Activated CD4-positive, alpha-beta T cell treated with anti-CD3 and anti-CD28 coated beads, Interleukin-2, amount 50 U/mL, for 4 hours (primary cell): ENCODE results near the gene GADD45GIP1.
"Not testable (repeated sequence)": the region's sequence is repeated elsewhere in the genome, so short reads cannot be mapped to it uniquely, and the experiment has no call there.

Experiments
- DNase-seq, 2 experiments: peaks; one replicate each; pipeline ENCODE4 v3.0.0-alpha.2; 2020

GADD45GIP1 gene

GRCh38 chr19:12955996-12956395 lies 1.0 kb downstream of the GADD45GIP1 start:
- no peak for DNase-seq

GRCh38 chr19:12955575-12955974 lies 1.4 kb downstream of the GADD45GIP1 start:
- not testable (repeated sequence) for DNase-seq

DNA sequence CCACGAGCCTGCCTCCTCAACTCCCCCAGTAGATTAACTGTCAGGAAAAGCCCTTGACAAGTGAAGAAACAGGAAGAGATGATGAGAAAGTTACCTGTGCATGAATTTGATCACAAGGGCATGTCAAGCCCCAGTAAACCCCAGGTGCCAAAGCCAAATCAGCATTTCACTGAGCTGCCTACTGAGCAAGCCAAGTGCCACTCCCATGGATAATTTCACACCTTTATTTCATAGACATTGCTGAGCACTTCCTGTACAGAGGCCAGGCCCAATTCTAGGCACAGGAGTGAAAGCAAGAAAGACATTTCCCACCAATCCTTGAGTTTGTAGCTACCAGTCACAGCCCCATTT lies 2.4 kb downstream of the GADD45GIP1 start:
- no peak for DNase-seq

- no peak for DNase-seq
Measured at GRCh38 chr19:12953799-12954611, 3.0 kb downstream of the GADD45GIP1 start.

- no peak for DNase-seq
Measured at GRCh38 chr19:12953138-12953798, 3.8 kb downstream of the GADD45GIP1 start.

- no peak for DNase-seq
Measured at GRCh38 chr19:12952488-12953137, 4.4 kb downstream of the GADD45GIP1 start.

GRCh38 chr19:12952050-12952449 lies 5.0 kb downstream of the GADD45GIP1 start:
- not testable (repeated sequence) for DNase-seq

GRCh38 chr19:12949363-12950283 lies 7.4 kb downstream of the GADD45GIP1 start:
- DNase-seq: no peak

DNA sequence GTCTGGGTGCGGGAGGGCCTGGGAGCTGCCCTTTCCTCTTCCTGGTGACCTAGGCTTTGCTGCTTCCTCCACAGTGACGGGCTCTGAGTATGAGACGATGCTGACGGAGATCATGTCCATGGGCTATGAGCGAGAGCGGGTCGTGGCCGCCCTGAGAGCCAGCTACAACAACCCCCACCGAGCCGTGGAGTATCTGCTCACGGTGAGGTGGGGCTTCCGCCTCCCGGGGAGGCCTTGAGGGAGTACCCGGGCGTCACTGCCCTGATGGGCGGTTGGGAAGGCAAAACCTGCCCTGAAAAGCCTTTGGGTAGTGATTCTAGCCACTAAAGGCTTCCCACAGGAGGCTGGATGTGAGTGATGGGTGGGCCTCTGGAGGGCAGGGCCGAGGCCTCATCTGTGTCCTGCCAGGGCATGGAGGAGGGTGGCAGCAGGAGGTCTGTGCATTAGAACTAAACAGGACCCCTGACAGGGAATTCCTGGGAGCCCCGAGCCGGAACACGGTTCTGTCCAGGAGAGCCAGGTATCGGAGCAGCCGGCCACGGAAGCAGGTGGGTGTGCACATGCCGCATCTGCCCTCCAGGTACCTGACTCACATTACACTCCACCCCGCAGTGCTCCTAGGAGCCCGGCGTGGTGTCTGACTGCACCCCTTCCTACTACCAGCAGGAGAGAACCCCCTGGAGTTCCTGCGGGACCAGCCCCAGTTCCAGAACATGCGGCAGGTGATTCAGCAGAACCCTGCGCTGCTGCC lies 8.2 kb downstream of the GADD45GIP1 start:
- no peak for DNase-seq

DNA sequence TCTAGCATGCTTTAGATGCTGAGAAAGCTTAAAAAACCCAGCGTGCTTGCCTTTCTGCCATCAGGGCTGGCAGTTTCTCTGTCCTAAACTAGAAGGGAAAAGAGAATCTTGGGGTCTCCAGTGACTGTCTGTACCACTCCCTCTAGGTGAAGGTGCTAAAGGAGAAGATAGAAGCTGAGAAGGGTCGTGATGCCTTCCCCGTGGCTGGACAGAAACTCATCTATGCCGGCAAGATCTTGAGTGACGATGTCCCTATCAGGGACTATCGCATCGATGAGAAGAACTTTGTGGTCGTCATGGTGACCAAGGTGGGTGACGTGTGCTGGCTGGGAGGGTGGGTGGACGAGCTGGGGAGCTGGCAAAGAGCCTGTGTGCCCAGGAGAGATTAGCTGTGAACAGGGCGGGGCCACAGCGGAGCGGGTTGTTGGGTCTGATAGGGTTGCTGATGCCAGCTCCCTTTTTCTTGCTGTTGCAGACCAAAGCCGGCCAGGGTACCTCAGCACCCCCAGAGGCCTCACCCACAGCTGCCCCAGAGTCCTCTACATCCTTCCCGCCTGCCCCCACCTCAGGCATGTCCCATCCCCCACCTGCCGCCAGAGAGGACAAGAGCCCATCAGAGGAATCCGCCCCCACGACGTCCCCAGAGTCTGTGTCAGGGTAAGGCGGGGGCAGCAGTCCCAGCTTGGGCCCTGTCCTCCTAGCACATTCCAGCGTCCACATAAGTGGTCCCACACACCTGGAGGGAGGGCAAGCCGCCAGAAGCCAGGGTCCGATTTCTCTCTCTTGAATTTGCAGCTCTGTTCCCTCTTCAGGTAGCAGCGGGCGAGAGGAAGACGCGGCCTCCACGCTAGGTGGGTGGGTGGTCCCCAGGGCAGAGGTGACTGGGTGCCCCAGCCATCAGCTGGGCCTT lies 9.1 kb downstream of the GADD45GIP1 start:
- no peak for DNase-seq

- DNase-seq: no peak
Measured at GRCh38 chr19:12946731-12947496, 10.1 kb downstream of the GADD45GIP1 start.

GRCh38 chr19:12946092-12946721 lies 10.8 kb downstream of the GADD45GIP1 start:
- DNase-seq: peak; percentile 29 to 33

- DNase-seq: peak; percentile 95 to 98
Measured at GRCh38 chr19:12945479-12946091, 11.4 kb downstream of the GADD45GIP1 start, which contains the start of gene RAD23A. Gene RAD23A, plus strand, starts transcription at chr19:12945862. Its CDS starts 87 bp downstream, at chr19:12945949.

DNA sequence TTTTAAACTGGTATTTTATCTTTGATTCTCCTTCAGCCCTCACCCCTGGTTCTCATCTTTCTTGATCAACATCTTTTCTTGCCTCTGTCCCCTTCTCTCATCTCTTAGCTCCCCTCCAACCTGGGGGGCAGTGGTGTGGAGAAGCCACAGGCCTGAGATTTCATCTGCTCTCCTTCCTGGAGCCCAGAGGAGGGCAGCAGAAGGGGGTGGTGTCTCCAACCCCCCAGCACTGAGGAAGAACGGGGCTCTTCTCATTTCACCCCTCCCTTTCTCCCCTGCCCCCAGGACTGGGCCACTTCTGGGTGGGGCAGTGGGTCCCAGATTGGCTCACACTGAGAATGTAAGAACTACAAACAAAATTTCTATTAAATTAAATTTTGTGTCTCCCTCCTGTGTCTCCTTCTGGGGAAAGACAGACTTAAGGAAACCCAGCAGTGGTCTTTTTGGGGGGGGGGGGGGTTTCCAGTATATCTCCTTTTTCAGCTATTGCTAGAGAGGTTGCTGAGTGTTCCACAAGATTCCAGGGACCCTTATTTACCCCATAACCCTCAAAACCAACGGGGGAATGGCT lies 12.8 kb downstream of the GADD45GIP1 start:
- no peak for DNase-seq

DNA sequence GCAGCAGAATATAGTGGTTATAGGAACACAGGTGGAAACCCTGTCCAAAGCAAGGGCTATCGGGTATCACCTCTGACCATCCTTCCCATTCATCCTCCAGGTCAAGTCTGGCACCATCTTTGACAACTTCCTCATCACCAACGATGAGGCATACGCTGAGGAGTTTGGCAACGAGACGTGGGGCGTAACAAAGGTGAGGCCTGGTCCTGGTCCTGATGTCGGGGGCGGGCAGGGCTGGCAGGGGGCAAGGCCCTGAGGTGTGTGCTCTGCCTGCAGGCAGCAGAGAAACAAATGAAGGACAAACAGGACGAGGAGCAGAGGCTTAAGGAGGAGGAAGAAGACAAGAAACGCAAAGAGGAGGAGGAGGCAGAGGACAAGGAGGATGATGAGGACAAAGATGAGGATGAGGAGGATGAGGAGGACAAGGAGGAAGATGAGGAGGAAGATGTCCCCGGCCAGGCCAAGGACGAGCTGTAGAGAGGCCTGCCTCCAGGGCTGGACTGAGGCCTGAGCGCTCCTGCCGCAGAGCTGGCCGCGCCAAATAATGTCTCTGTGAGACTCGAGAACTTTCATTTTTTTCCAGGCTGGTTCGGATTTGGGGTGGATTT lies 13.5 kb downstream of the GADD45GIP1 start:
- no peak for DNase-seq

DNA sequence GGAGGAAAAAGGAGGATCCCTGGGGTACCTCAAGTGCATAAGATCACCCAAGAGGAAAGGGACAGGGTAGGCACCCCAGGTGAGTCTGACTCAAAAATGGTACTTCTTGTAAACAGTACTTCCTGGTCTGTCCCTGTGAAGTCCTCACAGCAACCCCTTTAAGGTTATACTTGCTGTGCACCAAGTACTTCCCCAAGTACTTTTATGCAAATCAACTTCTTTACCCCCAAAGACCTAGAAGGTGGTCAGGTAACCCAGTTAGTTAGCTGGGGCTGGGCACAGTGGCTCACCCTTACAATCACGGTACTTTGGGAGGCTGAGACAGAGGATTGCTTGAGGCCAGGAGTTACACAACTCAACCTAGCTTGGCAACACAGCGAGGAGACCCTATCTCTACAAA lies 16.1 kb downstream of the GADD45GIP1 start:
- DNase-seq: no peak

DNA sequence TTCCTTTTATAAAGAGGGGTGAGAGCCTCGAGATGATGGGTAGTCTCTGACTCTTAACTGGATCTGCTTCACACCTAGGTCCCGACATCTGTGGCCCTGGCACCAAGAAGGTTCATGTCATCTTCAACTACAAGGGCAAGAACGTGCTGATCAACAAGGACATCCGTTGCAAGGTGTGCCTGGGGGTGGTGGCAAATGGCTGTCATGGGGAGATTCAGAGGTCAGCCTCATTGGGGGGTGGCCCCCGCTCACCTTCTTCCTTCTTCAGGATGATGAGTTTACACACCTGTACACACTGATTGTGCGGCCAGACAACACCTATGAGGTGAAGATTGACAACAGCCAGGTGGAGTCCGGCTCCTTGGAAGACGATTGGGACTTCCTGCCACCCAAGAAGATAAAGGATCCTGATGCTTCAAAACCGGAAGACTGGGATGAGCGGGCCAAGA lies 17.0 kb downstream of the GADD45GIP1 start:
- no peak for DNase-seq
